ENCODE data around the gene ACAP1.
A peak's percentile ranks its signal among the peaks of the same experiment; 100 is the strongest.
"Not testable (repeated sequence)": the region's sequence is repeated elsewhere in the genome, so short reads cannot be mapped to it uniquely, and the experiment has no call there.

Gene ACAP1

DNA sequence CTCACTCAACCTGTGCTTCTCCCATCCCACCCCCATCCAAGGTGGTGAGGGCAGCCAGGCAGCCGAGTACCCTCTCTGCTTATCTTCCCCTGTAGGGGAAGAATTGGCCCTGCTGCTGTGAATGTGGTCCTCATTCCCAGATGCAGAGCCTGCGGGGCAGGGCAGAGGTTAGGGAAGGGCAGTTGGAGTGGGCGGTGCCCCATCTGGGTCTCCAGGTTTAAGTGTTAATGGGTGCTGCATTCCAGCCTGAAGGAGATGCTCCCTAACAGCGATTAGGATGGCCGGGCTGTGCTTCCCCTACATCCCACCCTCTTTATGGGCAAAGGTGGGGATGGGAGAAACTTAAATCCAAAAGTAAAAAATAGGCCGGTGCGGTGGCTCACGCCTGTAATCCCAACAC is 30.8 kb downstream of the ACAP1 start:
- H4K20me1 ChIP-seq, result no peaks in the 10 kb centered on the region

DNA sequence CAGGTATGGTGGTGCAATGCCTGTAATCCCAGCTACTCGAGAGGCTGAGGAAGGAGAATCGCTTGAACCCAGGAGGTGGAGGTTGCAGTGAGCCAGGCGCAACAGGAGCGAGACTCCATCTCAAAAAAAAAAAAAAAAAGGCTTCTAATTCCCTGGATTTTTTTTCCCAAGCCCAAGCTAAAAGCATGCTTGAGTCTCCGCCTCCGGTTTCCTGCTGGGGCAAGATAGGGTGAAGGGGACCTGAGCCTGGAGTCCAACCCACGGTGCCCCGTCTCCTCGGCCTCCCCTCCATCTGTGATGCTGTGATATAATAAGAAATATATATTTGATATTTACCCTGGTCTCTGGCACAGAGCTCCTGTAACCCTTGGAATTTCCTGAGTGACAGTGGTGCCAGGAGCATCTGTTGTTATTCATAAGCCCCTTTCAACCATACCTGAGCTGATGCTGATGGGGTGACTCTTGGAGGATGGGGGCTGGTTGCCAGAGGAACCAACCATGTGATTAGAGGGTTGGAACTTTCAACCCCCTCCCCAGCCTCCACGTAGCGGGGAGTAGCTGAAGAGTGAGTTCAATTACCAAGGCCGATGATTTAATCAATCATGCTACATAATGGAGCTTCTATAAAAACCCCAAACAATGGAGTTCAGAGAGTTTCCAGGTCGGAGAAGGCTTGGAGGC is 31.7 kb downstream of the ACAP1 start:
- Histone ChIP-seq H3K4me1 (peaks cover 0 to 13% (median 5%) of the 10 kb centered on the region in 10 experiments; a peak in 12 of 20 replicates), H3K4me3 (no peak overlapping the region), H3K9me3 (replicated peaks in 1 of 11) (no peaks in the 10 kb centered on the region), H3K9ac (no peak overlapping the region), H3K27ac (no peak overlapping the region), H3K4me2 (peak overlapping the region in 5 of 11 experiments; percentile 16 to 44 (median 24); a peak in 5 of 22 replicates), H4K20me1 (no peaks in the 10 kb centered on the region), H3K36me3 (no peaks in the 10 kb centered on the region), H3K27me3 (no peaks in the 10 kb centered on the region)
- no peak for TF ChIP-seq Cebpa-rat (IDR thresholded peaks at IDR 0.05)

More for the DNA sequence above, 30.8 kb downstream of the ACAP1 start:
- no peak overlapping the region for H3K4me2 ChIP-seq
- H3K27me3 ChIP-seq, result no peaks in the 10 kb centered on the region
- H3K27ac ChIP-seq, result no peak overlapping the region
- H3K9ac ChIP-seq, result no peak overlapping the region
- no peak for TF ChIP-seq Cebpa-rat (IDR thresholded peaks at IDR 0.05)
- no peaks in the 10 kb centered on the region for H3K9me3 ChIP-seq (replicated peaks in 1 of 11)
- no peaks in the 10 kb centered on the region for H3K36me3 ChIP-seq
- H3K4me1 ChIP-seq, result peaks cover 0 to 13% (median 5%) of the 10 kb centered on the region in 10 experiments; a peak in 12 of 20 replicates
- no peak overlapping the region for H3K4me3 ChIP-seq

GRCh38 chr17:7368599-7368994 is 32.3 kb downstream of the ACAP1 start:
- H3K9ac ChIP-seq; H3K36me3 ChIP-seq; H3K9me3 ChIP-seq (replicated peaks in 1 of 11); H3K4me3 ChIP-seq; H3K27me3 ChIP-seq; H4K20me1 ChIP-seq; H3K27ac ChIP-seq: not testable (repeated sequence)
- H3K4me1 ChIP-seq, result peaks cover 0 to 13% (median 5%) of the 10 kb centered on the region in 10 experiments; a peak in 11 of 20 replicates
- peak overlapping the region in 6 of 11 experiments; percentile 16 to 44 (median 21); a peak in 7 of 22 replicates for H3K4me2 ChIP-seq

DNA sequence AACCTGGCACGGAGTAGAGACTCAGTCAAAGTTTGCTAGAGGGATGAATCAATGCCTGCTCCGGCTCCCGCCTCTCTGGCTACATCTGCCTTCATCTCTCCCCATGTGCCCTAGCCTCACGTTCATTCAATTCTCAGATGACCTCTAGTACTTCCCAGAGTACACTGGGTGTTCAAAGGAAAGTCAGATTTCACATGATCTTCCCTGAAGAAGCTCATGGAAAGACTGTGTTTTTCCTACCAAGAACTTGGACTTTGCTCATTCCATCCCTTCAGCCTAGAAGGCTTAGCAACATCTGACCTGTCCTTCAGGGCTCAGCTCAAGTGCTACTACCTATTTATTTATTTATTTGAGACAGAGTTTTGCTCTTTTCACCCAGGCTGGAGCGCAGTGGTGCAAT is 33.5 kb downstream of the ACAP1 start:
- no peak overlapping the region for H3K9ac ChIP-seq
- no peaks in the 10 kb centered on the region for H3K36me3 ChIP-seq
- no peak overlapping the region for H3K27ac ChIP-seq
- H3K4me1 ChIP-seq, result peaks cover 0 to 13% (median 5%) of the 10 kb centered on the region in 10 experiments; a peak in 11 of 20 replicates
- no peaks in the 10 kb centered on the region for H4K20me1 ChIP-seq
- H3K27me3 ChIP-seq, result no peaks in the 10 kb centered on the region
- H3K4me3 ChIP-seq, result no peak overlapping the region
- H3K4me2 ChIP-seq, result no peak overlapping the region
- TF ChIP-seq Cebpa-rat (IDR thresholded peaks at IDR 0.05), result no peak
- H3K9me3 ChIP-seq (replicated peaks in 1 of 11), result no peaks in the 10 kb centered on the region

DNA sequence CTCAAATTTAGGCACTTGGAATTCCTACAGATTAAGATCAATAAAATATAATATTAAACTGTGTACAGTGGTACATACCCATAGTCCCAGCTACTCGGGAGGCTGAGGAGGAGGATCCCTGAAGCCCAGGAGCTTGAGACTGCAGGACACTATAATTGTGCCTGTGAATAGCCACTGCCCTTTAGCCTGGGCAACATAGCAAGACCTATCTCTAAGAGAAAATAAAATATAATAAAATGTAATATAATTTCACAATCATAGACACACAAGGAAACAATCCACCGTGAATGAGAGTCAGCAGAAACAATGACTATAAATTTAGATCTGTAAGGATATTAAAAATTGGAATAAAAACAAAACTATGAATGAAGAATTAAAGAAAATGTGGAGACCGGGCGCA is 34.5 kb downstream of the ACAP1 start:
- no peaks in the 10 kb centered on the region for H3K27me3 ChIP-seq
- H4K20me1 ChIP-seq, result no peaks in the 10 kb centered on the region
- no peaks in the 10 kb centered on the region for H3K36me3 ChIP-seq
- H3K9me3 ChIP-seq (replicated peaks in 1 of 11), result no peaks in the 10 kb centered on the region
- H3K4me2 ChIP-seq, result no peak overlapping the region
- no peak overlapping the region for H3K9ac ChIP-seq
- no peak for TF ChIP-seq Cebpa-rat (IDR thresholded peaks at IDR 0.05)
- H3K27ac ChIP-seq, result no peak overlapping the region
- peaks cover 0 to 13% (median 5%) of the 10 kb centered on the region in 10 experiments; a peak in 11 of 20 replicates for H3K4me1 ChIP-seq
- no peak overlapping the region for H3K4me3 ChIP-seq

GRCh38 chr17:7374353-7374752 is 38.0 kb downstream of the ACAP1 start:
- no peak overlapping the region for H3K4me3 ChIP-seq
- no peaks in the 10 kb centered on the region for H4K20me1 ChIP-seq
- H3K36me3 ChIP-seq, result no peaks in the 10 kb centered on the region
- no peaks in the 10 kb centered on the region for H3K4me1 ChIP-seq
- TF ChIP-seq Cebpa-rat (IDR thresholded peaks at IDR 0.05), result no peak
- H3K27me3 ChIP-seq, result peaks cover 4 to 8% (median 5%) of the 10 kb centered on the region in 11 experiments; a peak in 20 of 22 replicates
- H3K9ac ChIP-seq, result no peak overlapping the region
- H3K4me2 ChIP-seq, result no peak overlapping the region
- H3K9me3 ChIP-seq (replicated peaks in 1 of 11), result peaks cover 5 to 7% (median 6%) of the 10 kb centered on the region in 11 experiments
- no peak overlapping the region for H3K27ac ChIP-seq

DNA sequence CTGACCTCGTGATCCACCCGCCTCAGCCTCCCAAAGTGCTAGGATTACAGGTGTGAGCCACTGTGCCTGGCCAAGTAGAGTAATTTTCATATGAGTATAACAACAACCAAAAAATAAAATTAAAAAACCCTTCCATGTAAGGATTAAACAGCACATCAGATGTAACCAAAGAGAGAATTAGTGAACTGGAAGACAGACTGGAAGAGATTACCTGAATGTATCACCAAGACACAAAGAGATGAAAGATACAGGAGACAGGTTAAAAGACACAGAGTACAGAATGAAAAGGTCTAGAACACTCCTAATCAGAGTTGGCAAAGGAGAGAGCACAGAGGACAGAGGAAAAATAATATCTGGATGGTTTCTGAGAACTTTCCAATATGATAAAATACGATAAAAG is 42.8 kb downstream of the ACAP1 start:
- Histone ChIP-seq H3K27me3 (peaks cover 51 to 56% (median 53%) of the 10 kb centered on the region in 11 experiments), H3K4me3 (no peak overlapping the region), H3K27ac (no peak overlapping the region)

GRCh38 chr17:7380321-7380720 is 44.0 kb downstream of the ACAP1 start:
- Histone ChIP-seq H3K4me2 (no peak overlapping the region), H3K27me3 (peaks cover 58 to 65% (median 61%) of the 10 kb centered on the region in 11 experiments), H3K9me3 (replicated peaks in 1 of 11) (peaks cover 12 to 23% (median 18%) of the 10 kb centered on the region in 11 experiments), H3K27ac (no peak overlapping the region), H3K9ac (no peak overlapping the region), H3K36me3 (no peaks in the 10 kb centered on the region), H3K4me1 (peaks cover 13 to 17% (median 14%) of the 10 kb centered on the region in 10 experiments), H3K4me3 (no peak overlapping the region), H4K20me1 (peaks cover 0 to 31% (median 7%) of the 10 kb centered on the region in 11 experiments; a peak in 6 of 22 replicates)
- no peak for TF ChIP-seq Cebpa-rat (IDR thresholded peaks at IDR 0.05)

More for the DNA sequence above, 42.8 kb downstream of the ACAP1 start:
- Histone ChIP-seq H3K4me1 (peaks cover 6 to 9% (median 8%) of the 10 kb centered on the region in 10 experiments; a peak in 19 of 20 replicates), H3K9ac (no peak overlapping the region), H3K4me2 (no peak overlapping the region), H3K36me3 (no peaks in the 10 kb centered on the region), H4K20me1 (peaks cover 0 to 19% (median 0%) of the 10 kb centered on the region in 11 experiments; a peak in 5 of 22 replicates), H3K9me3 (replicated peaks in 1 of 11) (peaks cover 12 to 23% (median 18%) of the 10 kb centered on the region in 11 experiments)
- no peak for TF ChIP-seq Cebpa-rat (IDR thresholded peaks at IDR 0.05)

DNA sequence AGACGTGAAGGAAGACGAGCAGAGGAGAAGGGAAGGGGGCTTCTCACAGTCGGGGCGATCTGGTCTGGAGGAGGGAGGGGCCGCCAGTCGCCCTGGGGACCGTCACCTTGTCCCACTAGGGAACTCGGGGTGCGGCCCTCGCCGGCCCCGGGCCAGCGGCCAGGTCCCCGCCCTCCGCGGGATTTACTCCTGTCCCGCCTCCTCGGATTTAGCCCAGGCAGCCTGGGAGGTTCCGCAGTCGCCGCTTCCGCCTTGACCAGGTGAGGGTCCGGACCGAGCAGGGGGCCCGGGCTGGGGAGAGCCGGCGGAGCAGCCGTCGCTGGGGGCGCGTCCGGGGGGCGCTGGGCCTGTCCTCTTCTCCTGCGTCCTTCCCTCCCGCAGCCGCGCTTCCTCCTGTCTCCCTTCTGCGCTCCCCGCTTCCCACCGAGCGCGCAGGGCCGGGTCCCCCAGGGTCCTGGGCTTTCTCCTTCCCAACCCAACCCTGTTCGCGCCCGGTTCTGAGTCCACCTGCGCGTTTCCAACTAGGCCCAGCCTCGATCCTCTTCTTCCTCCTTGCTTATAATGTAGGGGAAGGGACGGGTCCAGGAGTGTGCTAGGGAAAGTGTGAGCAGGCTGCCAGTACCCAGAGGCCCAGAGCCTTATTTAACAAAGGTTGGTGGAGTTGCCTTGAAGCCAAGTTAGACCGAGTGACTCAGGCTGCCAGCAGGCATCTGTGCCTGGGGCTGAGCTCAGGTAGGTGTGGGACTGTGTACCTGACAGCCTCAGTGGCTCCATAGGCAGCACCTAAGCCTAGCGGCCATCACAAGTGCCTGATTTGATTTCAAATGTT is 44.7 kb downstream of the ACAP1 start, which contains the start of gene TNK1:
Gene TNK1 (plus strand): TSS at position 235 of the 829 bp plus-strand sequence. CDS start 1,838 bp downstream, outside the sequence.
- Histone ChIP-seq H3K27ac (no peak within 1 kb of the TSS), H3K9ac (no peak within 1 kb of the TSS), H3K4me3 (no peak within 1 kb of the TSS)

More for the DNA sequence above, 44.7 kb downstream of the ACAP1 start, which contains the start of gene TNK1:
- Histone ChIP-seq H3K36me3 (peaks cover 0 to 2% (median 0%) of the 10 kb centered on the region in 11 experiments; a peak in 1 of 22 replicates), H3K27me3 (peaks cover 58 to 65% (median 61%) of the 10 kb centered on the region in 11 experiments), H3K4me1 (peaks cover 13 to 17% (median 14%) of the 10 kb centered on the region in 10 experiments), H4K20me1 (peaks cover 0 to 38% (median 7%) of the 10 kb centered on the region in 11 experiments; a peak in 7 of 22 replicates), H3K9me3 (replicated peaks in 1 of 11) (peaks cover 12 to 23% (median 18%) of the 10 kb centered on the region in 11 experiments), H3K4me2 (no peak within 1 kb of the TSS)
- TF ChIP-seq Cebpa-rat (IDR thresholded peaks at IDR 0.05), result no peak
